NCI-H2107 treated with DMSO at 0.1 percent for 48 hours (cell line): ENCODE results near the gene ANKRD36.
"Not testable (repeated sequence)": the region's sequence is repeated elsewhere in the genome, so short reads cannot be mapped to it uniquely, and the experiment has no call there.

ENCODE experiments used
- DNase-seq: peaks from one replicate; lab custom pipeline; 2025; ENCODE audit not compliant: unreplicated experiment; lab: John Stamatoyannopoulos, UW

ANKRD36 gene

GRCh38 chr2:97112320-97113049 is 468 bp upstream of the ANKRD36 start:
- not testable (repeated sequence) for DNase-seq

- DNase-seq = not testable (repeated sequence)
Measured at GRCh38 chr2:97113882-97114255, 916 bp downstream of the ANKRD36 start.

GRCh38 chr2:97129090-97129489 is 16.1 kb downstream of the ANKRD36 start:
- DNase-seq = not testable (repeated sequence)

DNA sequence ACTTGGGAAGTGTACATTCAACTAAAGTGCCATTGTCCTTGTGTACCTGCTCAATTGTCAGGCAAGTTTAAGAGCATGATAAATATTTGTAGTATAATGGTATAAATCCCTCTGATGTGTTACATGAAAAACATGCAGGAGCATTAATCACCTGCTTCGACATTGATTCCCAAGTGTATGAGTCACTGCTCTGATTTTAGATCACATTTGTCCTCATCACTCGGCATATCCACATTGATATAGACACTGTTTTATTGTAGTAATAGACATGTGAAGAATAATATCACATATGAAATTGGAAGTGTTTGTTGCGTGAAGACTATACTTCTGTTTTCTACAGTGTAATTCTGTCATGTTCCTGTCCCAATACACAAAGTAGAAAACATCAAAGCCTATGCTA is 31.1 kb downstream of the ANKRD36 start:
- DNase-seq = not testable (repeated sequence)

DNA sequence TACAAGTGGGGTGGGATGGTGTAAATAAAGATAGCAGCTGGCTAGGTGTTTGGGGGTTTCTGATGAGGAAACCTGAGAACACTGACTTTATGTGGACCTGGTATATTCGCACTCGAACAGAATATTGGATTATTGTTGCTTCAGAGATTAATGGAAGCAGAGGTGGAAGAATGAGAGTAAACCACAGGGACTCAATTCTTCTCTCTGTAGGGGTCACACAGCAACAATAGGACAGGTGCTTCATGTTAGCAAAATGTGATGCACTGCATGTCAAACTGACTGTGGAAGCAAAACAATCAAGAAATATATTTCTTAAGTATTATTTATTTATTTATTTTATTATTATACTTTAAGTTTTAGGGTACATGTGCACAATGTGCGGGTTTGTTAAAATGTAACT is 53.6 kb downstream of the ANKRD36 start:
- DNase-seq = not testable (repeated sequence)

GRCh38 chr2:97167938-97168337 is 55.0 kb downstream of the ANKRD36 start:
- DNase-seq = not testable (repeated sequence)

- DNase-seq = not testable (repeated sequence)
Measured at GRCh38 chr2:97168583-97168982, 55.6 kb downstream of the ANKRD36 start.

DNA sequence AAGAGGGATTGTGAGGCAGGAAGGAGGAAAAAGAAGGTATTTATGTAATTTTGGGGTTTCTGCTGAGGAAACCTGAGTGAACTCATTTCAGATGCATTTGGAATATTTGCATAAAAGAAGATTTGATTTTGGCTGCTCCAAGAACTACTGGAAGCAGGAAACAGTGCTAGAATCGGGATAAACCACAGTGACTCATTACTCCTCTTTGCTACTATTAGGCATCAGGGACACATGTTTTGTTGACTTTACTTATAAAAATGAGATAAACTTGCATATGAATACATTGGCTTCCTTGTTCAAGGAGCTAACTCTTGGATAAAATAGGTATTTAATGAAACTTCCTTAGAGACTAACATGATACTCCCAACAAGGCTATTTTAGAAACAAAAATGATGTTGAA is 67.4 kb downstream of the ANKRD36 start:
- DNase-seq = not testable (repeated sequence)

DNA sequence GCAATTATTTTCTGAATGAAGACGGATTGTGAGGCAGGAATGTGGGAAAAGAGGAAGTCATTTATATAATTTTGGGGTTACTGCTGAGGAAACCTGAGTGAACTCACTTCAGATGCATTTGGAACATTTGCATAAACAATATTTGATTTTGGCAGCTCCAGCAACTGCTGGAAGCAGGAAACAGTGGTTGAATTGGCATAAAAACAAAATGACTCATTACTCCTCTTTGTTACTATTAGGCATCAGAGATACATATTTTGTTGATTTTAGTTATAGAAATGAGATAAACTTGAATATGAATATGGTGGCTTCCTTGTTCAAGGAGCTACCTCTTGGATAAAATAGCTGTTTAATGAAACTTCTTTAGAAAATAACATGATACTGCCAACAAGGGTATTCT is 82.4 kb downstream of the ANKRD36 start:
- DNase-seq = not testable (repeated sequence)

DNA sequence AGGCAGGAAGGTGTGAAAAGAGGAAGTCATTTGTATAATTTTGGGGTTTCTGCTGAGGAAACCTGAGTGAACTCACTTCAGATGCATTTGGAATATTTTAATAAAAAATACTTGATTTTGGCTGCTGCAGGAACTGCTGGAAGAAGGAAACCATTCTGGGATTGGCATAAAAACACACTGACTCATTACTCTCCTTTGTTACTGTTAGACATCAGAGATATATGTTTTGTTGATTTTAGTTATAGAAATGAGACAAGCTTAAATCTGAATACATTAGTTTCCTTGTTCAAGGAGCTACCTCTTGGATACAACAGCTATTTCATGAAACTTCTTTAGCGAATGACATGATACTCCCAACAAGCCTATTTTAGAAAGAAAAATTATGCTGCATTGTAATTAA is 84.3 kb downstream of the ANKRD36 start:
- not testable (repeated sequence) for DNase-seq

DNA sequence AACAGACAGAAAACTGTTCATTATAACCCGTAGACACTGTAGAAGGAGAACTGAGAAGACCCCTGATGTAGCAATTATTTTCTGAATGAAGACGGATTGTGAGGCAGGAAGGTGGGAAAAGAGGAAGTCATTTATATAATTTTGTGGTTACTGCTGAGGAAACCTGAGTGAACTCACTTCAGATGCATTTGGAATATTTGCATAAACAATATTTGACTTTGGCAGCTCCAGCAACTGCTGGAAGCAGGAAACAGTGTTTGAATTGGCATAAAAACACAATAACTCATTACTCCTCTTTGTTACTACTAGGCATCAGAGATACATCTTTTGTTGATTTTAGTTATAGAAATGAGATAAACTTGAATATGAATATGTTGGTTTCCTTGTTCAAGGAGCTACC is 87.9 kb downstream of the ANKRD36 start:
- DNase-seq = not testable (repeated sequence)

GRCh38 chr2:97202643-97203250 is 89.8 kb downstream of the ANKRD36 start:
- DNase-seq = not testable (repeated sequence)

DNA sequence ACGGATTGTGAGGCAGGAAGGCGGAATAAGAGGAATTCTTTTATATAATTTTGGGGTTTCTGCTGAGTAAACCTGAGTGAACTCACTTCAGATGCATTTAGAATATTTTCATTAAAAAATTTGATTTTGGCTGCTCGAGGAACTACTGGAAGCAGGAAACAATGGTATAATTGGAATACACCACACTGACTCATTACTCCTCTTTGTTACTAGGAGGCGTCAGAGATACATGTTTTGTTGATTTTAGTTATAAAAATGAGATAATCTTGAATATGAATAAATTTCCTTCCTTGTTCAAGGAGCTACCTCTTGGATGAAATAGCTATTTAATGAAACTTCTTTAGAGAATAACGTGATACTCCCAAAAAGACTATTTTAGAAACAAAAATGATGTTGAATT is 97.4 kb downstream of the ANKRD36 start:
- no peak for DNase-seq

DNA sequence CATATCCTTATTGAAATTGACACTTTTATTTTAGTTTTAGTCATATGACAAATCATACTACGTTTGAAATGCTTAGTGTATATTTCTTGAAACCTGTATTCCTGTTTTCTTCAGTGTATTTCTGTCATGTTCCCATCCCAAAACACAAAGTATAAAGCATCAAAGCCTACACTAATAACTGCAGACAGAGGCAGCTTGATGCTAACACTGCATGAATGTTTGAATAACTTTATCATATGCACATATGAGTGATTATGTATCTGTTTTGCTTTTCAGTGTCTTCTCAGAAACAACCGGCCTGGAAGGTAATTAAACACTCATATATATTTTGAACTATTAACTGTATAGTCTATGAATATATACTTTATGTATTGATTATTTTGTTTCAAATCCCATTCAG is 102.1 kb downstream of the ANKRD36 start:
- not testable (repeated sequence) for DNase-seq

GRCh38 chr2:97230848-97231585 is 118.1 kb downstream of the ANKRD36 start:
- DNase-seq = not testable (repeated sequence)

- DNase-seq = not testable (repeated sequence)
Measured at GRCh38 chr2:97232981-97233380, 120.0 kb downstream of the ANKRD36 start.

GRCh38 chr2:97233660-97234295 is 120.8 kb downstream of the ANKRD36 start:
- DNase-seq = not testable (repeated sequence)

DNA sequence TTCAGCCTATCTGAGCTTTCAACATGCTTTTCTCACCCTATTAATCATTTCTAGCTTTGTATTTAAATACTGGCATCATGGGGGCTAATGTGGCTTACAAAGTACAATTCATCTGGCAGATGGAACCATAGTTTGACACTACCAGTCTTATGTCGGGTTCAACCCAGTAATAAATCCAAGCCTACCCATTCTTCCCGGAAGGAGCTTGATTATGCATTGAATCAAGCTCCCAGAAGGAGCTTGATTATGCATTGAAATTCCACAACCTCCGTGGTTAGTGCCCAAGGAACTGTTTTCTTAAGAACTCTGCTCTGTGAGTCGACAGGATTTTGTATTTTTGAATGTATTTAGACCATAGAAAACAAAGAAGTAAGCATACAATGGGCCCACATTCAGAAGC is 148.2 kb downstream of the ANKRD36 start:
- DNase-seq = not testable (repeated sequence)

DNA sequence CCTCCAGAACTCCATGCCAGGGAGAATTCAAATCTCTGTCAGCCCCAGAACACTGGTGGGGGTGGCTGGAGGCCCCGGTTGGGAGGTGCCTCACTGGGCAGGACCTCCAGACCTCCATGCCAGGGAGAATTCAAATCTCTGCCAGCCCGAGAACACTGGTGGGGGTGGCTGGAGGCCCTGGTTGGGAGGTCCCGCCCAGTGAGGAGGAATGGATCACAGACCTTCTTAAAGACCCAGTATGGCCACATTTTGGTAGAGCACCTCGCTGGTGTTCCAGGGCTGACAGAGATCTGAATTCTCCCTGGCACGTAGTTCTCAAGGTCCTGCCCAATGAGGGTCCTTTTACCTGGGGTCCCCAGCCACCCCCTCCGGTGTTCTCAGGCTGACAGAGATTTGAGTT is 153.5 kb downstream of the ANKRD36 start:
- not testable (repeated sequence) for DNase-seq

GRCh38 chr2:97267411-97268074 is 154.6 kb downstream of the ANKRD36 start:
- no peak for DNase-seq

DNA sequence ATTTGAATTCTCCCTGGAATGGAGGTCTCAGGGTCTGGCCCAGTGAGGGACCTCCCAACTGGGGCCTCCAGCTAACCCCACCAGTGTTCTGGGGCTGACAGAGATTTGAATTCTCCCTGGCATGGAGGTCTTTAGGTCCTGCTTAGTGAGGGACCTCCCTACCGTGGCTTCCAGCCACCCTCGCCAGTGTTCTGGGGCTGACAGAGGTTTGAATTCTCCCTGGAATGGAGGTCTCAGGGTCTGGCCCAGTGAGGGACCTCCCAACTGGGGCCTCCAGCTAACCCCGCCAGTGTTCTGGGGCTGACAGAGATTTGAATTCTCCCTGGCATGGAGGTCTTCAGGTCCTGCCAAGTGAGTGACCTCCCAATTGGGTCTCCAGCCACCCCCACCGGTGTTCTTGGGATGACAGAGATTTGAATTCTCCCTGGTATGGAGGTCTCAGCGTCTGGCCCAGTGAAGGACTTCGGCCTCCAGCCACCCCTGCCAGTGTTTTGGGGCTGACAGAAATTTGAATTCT is 155.2 kb downstream of the ANKRD36 start:
- DNase-seq = not testable (repeated sequence)
